Upper lobe of right lung (tissue), 1 donor: Measurements from ENCODE around the gene CNOT2. TPM values are rescaled to one million over a fixed set of nuclear protein-coding genes. Genes with fewer than 3 reads are reported as not detected.

Experiments used
- ATAC-seq: fragments of 200-7000 bp; cut with Tn5 transposase; one replicate; pipeline ENCODE4 v1.9.1; 2020; ENCODE audit warnings: mild to moderate bottlenecking, moderate library complexity
- DNase-seq: peaks from one replicate; pipeline ENCODE4 v3.0.0-alpha.2; 2020
- H3K27ac ChIP-seq: fragments of 200-600 bp; one replicate; pipeline ENCODE4 v1.8.0; 2022
- H3K27me3 ChIP-seq: fragments of 200-600 bp; one replicate; pipeline ENCODE4 v1.8.0; 2022; ENCODE audit warnings: mild to moderate bottlenecking
- H3K36me3 ChIP-seq: fragments of 200-600 bp; one replicate; pipeline ENCODE4 v1.8.0; 2022
- H3K4me1 ChIP-seq: fragments of 200-600 bp; one replicate; pipeline ENCODE4 v1.8.0; 2022
- H3K4me3 ChIP-seq: fragments of 200-600 bp; one replicate; pipeline ENCODE4 v1.8.0; 2022; ENCODE audit warnings: mild to moderate bottlenecking
- H3K9me3 ChIP-seq: fragments of 200-600 bp; one replicate; pipeline ENCODE4 v1.8.0; 2022
- CTCF ChIP-seq: fragments of 200-600 bp; IDR thresholded peaks from one replicate; pipeline ENCODE4 v1.8.0; 2022; ENCODE audit warnings: antibody characterized with exemption
- intact Hi-C: fragments of 100-400 bp; cut with DNase I; formaldehyde crosslinking; loops from one replicate; pipeline ENCODE4 v1.11.0; 2022
- total RNA-seq: library from RNA; stranded (reverse); fragmentation: NEBNext Ultra II Directional; extraction: Animal tissue kit (Norgen Biotek cat#: 25700); gene quantifications from one replicate; pipeline ENCODE4 v1.2.1, GENCODE V29; 2021
- donor health status: DM: no; HTN: yes; CAD: no; lungs with severe emphysema.

Gene CNOT2
- total RNA-seq, 1 donor from 2014 or later, result 71.4 TPM

GRCh38 chr12:70251661-70252060, 8.4 kb downstream of the CNOT2 start:
- Histone ChIP-seq H3K9me3 (no peaks in the 10 kb centered on the region), H3K36me3 (no peaks in the 10 kb centered on the region), H3K27me3 (no peaks in the 10 kb centered on the region), H3K4me1 (peaks cover 33% of the 10 kb centered on the region), H3K27ac (no peak overlapping the region), H3K4me3 (no peak overlapping the region)
- ATAC-seq, result no peak
- TF ChIP-seq CTCF, result no peak
- no peak for DNase-seq
- intact Hi-C loops, result no loop called here

DNA sequence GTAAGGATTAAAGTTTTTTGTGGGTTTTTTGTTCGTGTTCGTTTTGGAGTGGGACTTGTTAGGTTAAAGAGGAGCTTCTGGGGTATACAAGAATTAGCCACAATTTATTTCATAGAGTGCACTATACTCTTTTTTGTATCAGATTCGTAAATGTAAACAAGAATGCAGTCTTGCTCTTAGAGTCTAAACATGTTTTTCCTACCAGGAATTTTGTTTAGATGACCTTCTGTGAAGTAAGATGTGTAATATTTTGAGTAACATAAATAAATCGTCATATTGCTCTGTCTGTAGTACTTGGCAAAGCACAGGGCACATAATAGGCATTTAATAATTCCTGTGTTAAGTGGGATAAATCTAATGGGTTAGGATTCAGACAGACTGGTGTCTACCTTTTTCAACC, 9.6 kb downstream of the CNOT2 start:
- TF ChIP-seq CTCF, result no peak
- H3K4me3 ChIP-seq, result no peak overlapping the region
- ATAC-seq (no peak), DNase-seq (no peak)
- no peaks in the 10 kb centered on the region for H3K27me3 ChIP-seq
- no peak overlapping the region for H3K27ac ChIP-seq
- peaks cover 25% of the 10 kb centered on the region for H3K4me1 ChIP-seq
- H3K9me3 ChIP-seq, result no peaks in the 10 kb centered on the region
- no peaks in the 10 kb centered on the region for H3K36me3 ChIP-seq
- intact Hi-C loops, result no loop called here

DNA sequence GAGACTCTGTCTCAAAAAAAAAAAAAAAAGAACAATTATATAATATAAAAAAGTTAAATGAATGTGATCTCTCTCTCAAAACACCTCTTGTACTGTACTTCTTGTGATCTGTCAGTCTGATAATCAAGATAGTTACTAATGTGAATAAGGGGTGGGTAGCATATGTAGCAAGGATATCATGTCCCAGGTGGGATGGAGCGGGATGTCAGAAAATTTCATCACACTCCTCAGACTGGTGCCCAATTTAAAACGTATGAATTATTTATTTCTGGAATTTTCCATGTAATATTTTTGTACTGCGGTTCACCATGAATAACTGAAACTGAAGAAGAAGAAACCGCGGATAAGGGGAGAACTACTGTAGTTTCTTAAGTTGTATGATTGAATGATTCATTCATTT, 11.0 kb downstream of the CNOT2 start:
- DNase-seq (no peak), ATAC-seq (no peak)
- H3K9me3 ChIP-seq, result no peaks in the 10 kb centered on the region
- no peak overlapping the region for H3K4me3 ChIP-seq
- no peak overlapping the region for H3K27ac ChIP-seq
- TF ChIP-seq CTCF, result no peak
- H3K36me3 ChIP-seq, result no peaks in the 10 kb centered on the region
- H3K27me3 ChIP-seq, result no peaks in the 10 kb centered on the region
- intact Hi-C loops, result no loop called here
- H3K4me1 ChIP-seq, result peaks cover 20% of the 10 kb centered on the region

- Histone ChIP-seq H3K9me3 (no peaks in the 10 kb centered on the region), H3K36me3 (no peaks in the 10 kb centered on the region), H3K27ac (no peak overlapping the region), H3K4me3 (no peak overlapping the region), H3K4me1 (peaks cover 21% of the 10 kb centered on the region), H3K27me3 (no peaks in the 10 kb centered on the region)
- no peak for TF ChIP-seq CTCF
- DNase-seq (no peak), ATAC-seq (no peak)
- intact Hi-C loops, result no loop called here
Observed at GRCh38 chr12:70254846-70255245, 11.6 kb downstream of the CNOT2 start.

GRCh38 chr12:70255311-70255710, 12.1 kb downstream of the CNOT2 start:
- DNase-seq (no peak), ATAC-seq (no peak)
- TF ChIP-seq CTCF, result no peak
- intact Hi-C loops, result no loop called here
- H3K4me3 ChIP-seq, result no peak overlapping the region
- no peaks in the 10 kb centered on the region for H3K27me3 ChIP-seq
- peaks cover 21% of the 10 kb centered on the region for H3K4me1 ChIP-seq
- H3K9me3 ChIP-seq, result no peaks in the 10 kb centered on the region
- no peak overlapping the region for H3K27ac ChIP-seq
- H3K36me3 ChIP-seq, result no peaks in the 10 kb centered on the region
